ENCODE measurements around the gene DYNC1I2. TPM values are rescaled to one million over a fixed set of nuclear protein-coding genes. Genes with fewer than 3 reads are reported as not detected.

DYNC1I2 gene
- total and polyA plus RNA-seq, 7 donors: 69.8 to 133 (median 103) TPM

DNA sequence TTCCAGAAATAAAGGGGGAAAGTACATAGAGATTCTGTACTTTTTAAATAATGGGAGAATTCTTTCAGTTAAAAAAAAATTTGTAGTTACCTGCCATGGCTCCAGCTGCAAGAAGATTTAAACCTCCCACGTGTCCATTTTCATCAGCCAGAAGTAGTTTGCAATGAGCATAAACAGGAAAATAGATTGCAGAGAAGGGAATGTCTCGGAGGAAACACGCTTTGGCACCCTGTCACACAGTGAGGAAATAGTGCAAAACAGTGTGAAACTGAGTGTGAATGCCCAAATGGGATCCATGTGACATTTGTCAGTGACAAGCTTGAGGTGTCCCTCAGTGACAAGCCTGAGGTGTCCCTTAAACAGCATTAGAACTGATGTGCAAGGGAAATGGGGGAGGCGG is 104.1 kb downstream of the DYNC1I2 start:
- intact Hi-C loops (cut with DNase I): no loop called here
- Histone ChIP-seq H3K27me3 (no peaks in the 10 kb centered on the region), H3K4me3 (no peak overlapping the region), H3K4me1 (no peaks in the 10 kb centered on the region), H3K36me3 (peaks cover 8 to 73% (median 20%) of the 10 kb centered on the region in 4 donors), H3K9me3 (no peaks in the 10 kb centered on the region), H3K27ac (no peak overlapping the region)
- DNase-seq: no peak
- TF ChIP-seq POLR2A (IDR thresholded peaks at IDR 0.05): no peak
- TF ChIP-seq, protein P1, sequence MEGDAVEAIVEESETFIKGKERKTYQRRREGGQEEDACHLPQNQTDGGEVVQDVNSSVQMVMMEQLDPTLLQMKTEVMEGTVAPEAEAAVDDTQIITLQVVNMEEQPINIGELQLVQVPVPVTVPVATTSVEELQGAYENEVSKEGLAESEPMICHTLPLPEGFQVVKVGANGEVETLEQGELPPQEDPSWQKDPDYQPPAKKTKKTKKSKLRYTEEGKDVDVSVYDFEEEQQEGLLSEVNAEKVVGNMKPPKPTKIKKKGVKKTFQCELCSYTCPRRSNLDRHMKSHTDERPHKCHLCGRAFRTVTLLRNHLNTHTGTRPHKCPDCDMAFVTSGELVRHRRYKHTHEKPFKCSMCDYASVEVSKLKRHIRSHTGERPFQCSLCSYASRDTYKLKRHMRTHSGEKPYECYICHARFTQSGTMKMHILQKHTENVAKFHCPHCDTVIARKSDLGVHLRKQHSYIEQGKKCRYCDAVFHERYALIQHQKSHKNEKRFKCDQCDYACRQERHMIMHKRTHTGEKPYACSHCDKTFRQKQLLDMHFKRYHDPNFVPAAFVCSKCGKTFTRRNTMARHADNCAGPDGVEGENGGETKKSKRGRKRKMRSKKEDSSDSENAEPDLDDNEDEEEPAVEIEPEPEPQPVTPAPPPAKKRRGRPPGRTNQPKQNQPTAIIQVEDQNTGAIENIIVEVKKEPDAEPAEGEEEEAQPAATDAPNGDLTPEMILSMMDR (IDR thresholded peaks at IDR 0.05): no peak
- TF ChIP-seq POLR2AphosphoS5 (IDR thresholded peaks at IDR 0.05): no peak
- no peak for TF ChIP-seq EP300 (IDR thresholded peaks at IDR 0.05)
- WGBS, 2 donors: 90 to 95% methylated on average over 4 of the region's 4 CpGs

DNA sequence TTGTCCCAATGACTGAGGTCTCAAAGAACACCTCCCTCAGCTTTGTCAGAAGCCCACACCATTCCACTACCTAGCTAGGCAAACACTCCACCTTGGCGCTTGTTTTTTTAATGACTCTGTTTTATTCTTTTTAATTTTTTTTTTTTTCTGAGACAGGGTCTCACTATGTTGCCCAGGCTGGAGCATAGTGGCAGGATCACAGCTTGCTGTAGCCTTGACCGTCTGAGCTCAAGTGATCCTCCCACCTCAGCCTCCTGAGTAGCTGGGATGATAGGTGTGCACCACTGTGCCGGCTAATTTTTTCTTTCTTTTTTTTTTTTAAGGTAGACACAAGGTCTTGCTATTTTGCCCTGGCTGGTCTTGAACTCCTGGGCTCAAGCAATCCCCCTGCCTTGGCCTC is 104.9 kb downstream of the DYNC1I2 start:
- intact Hi-C loops (cut with DNase I): no loop called here
- DNase-seq: no peak
- H3K36me3 ChIP-seq: peaks cover 8 to 65% (median 19%) of the 10 kb centered on the region in 4 donors
- no peaks in the 10 kb centered on the region for H3K27me3 ChIP-seq
- H3K4me1 ChIP-seq: no peaks in the 10 kb centered on the region
- no peaks in the 10 kb centered on the region for H3K9me3 ChIP-seq
- TF ChIP-seq POLR2A (IDR thresholded peaks at IDR 0.05) (no peak), POLR2AphosphoS5 (IDR thresholded peaks at IDR 0.05) (no peak), EP300 (IDR thresholded peaks at IDR 0.05) (no peak)
- TF ChIP-seq, protein P1 (IDR thresholded peaks at IDR 0.05): no peak
- WGBS, 2 donors: 94 to 99% methylated on average over 3 of the region's 3 CpGs
- H3K4me3 ChIP-seq: no peak overlapping the region
- H3K27ac ChIP-seq: no peak overlapping the region

DNA sequence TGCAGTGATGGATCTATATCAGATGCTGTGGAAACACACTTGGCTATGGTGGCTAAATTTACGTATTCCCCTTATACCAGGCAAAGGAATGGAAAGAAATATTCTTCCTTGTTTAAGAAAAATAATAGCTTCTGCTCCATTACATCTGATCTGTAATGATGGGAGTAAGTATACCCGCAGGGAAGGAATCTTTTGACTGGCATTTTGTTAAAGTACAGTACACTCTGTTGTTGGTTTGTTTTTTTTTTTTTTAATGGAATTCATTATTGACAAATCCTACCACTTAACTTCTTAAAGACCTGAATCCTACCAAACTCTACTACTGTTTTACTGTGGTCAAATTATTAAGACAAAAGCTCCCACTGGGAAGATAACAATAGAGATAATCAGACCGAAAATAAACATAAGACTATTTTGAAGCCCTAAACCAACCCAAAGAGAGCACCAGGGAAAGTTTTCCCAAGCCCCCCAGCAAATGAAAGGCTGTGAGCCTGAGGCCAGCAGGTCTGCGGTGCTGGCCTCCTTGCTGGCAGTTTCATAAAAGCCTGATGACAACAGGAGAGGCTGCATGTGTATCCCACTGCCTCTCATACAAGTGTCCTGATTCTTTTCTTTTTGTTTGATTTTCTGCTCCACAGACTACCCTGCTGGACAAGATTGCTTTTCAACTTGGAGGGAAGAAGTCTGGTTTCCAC is 105.8 kb downstream of the DYNC1I2 start:
- Histone ChIP-seq H3K36me3 (peaks cover 3 to 59% (median 16%) of the 10 kb centered on the region in 4 donors), H3K27me3 (no peaks in the 10 kb centered on the region), H3K9me3 (no peaks in the 10 kb centered on the region), H3K4me1 (no peaks in the 10 kb centered on the region), H3K4me3 (no peak overlapping the region), H3K27ac (no peak overlapping the region)
- 96% methylated on average over 4 of the region's 4 CpGs for WGBS, 2 donors
- DNase-seq: no peak
- no peak for TF ChIP-seq POLR2AphosphoS5 (IDR thresholded peaks at IDR 0.05)
- no peak for TF ChIP-seq EP300 (IDR thresholded peaks at IDR 0.05)
- no peak for TF ChIP-seq POLR2A (IDR thresholded peaks at IDR 0.05)
- intact Hi-C loops (cut with DNase I): no loop called here

DNA sequence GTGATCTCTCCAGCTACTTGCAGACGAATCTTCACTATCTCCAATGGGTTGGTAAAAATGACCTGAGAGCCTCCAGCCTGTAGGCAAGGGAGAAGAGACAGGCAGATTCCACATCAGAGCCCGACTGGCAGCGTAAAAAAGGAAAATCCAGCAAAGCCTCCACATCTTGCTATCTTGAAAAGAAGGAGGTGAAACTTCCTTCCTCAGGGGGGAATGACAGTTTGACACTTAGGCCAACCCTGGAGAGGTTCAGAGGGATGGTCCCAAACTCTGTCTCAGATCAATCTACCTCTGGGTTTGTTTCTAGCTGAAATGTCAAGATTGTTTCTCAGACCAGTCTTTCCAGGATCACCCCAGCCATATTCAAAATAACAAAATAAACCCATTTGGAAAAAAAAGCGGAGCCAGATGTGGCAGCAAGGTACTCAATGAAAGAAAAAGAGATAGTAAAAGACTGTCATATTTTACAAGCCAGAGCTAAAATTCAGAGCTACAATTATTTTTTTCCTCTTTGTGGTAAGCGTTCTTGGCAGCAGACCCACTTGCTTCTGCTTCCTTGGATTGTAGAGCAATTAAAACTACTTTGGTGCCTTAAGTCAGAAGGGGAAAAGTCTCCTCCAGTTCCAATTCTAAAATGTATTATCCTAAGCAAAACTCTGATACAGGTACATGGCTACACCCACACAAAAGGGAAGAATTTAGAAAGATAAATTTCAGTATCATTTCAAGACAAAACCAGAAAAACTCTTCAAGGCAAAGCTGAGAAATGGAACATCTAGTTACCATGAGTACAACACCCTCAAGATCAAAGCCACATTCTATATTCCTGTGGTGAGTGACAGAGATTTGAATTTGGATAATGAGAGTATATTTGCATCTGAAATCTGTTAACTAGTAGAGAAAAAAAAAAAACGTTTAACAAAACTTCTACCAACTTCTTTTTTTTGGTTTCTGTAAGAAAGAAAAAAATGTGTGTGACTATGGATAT is 106.7 kb downstream of the DYNC1I2 start:
- Histone ChIP-seq H3K4me1 (no peaks in the 10 kb centered on the region), H3K36me3 (peaks cover 3 to 59% (median 16%) of the 10 kb centered on the region in 4 donors), H3K9me3 (no peaks in the 10 kb centered on the region), H3K4me3 (no peak overlapping the region), H3K27ac (no peak overlapping the region), H3K27me3 (no peaks in the 10 kb centered on the region)
- DNase-seq: no peak
- WGBS, 2 donors: 76 to 86% methylated on average over 6 of the region's 6 CpGs
- TF ChIP-seq, protein P1 (IDR thresholded peaks at IDR 0.05): no peak
- intact Hi-C loops (cut with DNase I): no loop called here

DNA sequence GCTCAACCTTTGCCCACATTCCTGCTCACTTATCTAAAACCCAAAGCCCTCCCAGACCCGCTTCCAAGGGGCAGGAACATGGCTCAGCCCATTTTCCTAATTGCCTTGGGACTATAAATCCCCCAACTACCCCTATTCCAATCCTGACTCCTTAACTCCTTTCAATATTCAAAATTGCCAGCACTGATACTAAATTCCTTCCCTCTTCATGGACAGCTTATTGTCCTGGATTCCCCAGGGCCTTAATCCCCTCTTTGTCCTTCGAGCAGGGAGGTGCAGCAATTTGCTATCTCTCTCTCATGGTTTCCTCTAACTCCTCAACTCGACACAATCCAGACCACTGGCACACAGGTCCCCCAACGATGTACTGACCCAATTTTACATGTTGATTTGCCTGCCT is 107.6 kb downstream of the DYNC1I2 start:
- intact Hi-C loops (cut with DNase I): no loop called here

More for the DNA sequence above, 107.6 kb downstream of the DYNC1I2 start:
- H3K4me3 ChIP-seq: no peak overlapping the region
- TF ChIP-seq EP300 (IDR thresholded peaks at IDR 0.05) (no peak), POLR2AphosphoS5 (IDR thresholded peaks at IDR 0.05) (no peak), POLR2A (IDR thresholded peaks at IDR 0.05) (no peak)
- TF ChIP-seq, protein P1 (IDR thresholded peaks at IDR 0.05): no peak
- no peaks in the 10 kb centered on the region for H3K27me3 ChIP-seq
- DNase-seq: no peak
- H3K27ac ChIP-seq: no peak overlapping the region
- no peaks in the 10 kb centered on the region for H3K4me1 ChIP-seq
- WGBS, 2 donors: 69 to 85% methylated on average over 4 of the region's 4 CpGs
- H3K9me3 ChIP-seq: no peaks in the 10 kb centered on the region
- H3K36me3 ChIP-seq: peaks cover 3 to 62% (median 16%) of the 10 kb centered on the region in 4 donors

Measured in sigmoid colon (tissue), 7 donors.